Fibroblast of lung (primary cell): ENCODE measurements around the gene APPL2.

Experiments used
- EZH2 ChIP-seq: IDR thresholded peaks from 2 replicates; pipeline ENCODE4 v1.5.1; 2012; ENCODE audit warnings: low read length, control low read depth, mild to moderate bottlenecking; ENCODE audit errors: missing control alignments
- TF ChIP-seq, protein P1 (sequence below), 2 donors: IDR thresholded peaks in 1 of 2; conservative IDR thresholded peaks in 1 of 2; 1 replicate in 1 of 2; 2 replicates in 1 of 2; pipeline ENCODE4 v1.5.1; 2011 to 2012; ENCODE audit warnings: low read length in 2 of 2, control low read depth in 1 of 2, inconsistent platforms in 1 of 2, low read depth in 1 of 2, mild to moderate bottlenecking in 1 of 2

DNA sequence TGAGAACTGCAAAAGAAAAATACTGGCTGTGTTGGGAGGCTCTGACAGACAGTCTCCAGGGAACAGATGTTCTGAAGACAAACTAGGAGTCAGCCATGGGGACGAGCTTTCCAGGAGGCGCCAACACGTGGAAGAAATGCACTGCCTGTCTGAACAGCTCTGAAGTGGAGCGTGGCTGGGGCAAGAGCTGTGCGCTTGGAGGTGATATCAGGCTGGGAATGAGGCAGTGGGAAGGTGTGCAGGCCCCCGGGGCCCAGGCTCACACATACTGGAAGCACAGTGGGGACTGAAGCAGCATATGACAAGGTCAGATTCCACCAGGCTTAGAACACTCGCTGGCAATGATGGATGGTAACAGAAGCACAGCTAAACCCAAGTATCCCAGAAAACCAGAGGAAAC lies 17.5 kb downstream of the APPL2 start:
- TF ChIP-seq, protein P1, sequence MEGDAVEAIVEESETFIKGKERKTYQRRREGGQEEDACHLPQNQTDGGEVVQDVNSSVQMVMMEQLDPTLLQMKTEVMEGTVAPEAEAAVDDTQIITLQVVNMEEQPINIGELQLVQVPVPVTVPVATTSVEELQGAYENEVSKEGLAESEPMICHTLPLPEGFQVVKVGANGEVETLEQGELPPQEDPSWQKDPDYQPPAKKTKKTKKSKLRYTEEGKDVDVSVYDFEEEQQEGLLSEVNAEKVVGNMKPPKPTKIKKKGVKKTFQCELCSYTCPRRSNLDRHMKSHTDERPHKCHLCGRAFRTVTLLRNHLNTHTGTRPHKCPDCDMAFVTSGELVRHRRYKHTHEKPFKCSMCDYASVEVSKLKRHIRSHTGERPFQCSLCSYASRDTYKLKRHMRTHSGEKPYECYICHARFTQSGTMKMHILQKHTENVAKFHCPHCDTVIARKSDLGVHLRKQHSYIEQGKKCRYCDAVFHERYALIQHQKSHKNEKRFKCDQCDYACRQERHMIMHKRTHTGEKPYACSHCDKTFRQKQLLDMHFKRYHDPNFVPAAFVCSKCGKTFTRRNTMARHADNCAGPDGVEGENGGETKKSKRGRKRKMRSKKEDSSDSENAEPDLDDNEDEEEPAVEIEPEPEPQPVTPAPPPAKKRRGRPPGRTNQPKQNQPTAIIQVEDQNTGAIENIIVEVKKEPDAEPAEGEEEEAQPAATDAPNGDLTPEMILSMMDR (conservative IDR thresholded peaks at IDR 0.05 in 1 of 2, IDR thresholded peaks at IDR 0.05 in 1 of 2; ENCODE audit: low read depth in 1 of 2, low read length in 2 of 2): no peak
- no peak for TF ChIP-seq EZH2
